Measurements from ENCODE around the gene NSF. TPM values are rescaled to one million over a fixed set of nuclear protein-coding genes. Genes with fewer than 3 reads are reported as not detected.
"Not testable (repeated sequence)": the region's sequence is repeated elsewhere in the genome, so short reads cannot be mapped to it uniquely, and the experiment has no call there.

NSF gene
- total RNA-seq, 4 donors from 2014 or later, result 28.9 to 61.9 (median 45.7) TPM

DNA sequence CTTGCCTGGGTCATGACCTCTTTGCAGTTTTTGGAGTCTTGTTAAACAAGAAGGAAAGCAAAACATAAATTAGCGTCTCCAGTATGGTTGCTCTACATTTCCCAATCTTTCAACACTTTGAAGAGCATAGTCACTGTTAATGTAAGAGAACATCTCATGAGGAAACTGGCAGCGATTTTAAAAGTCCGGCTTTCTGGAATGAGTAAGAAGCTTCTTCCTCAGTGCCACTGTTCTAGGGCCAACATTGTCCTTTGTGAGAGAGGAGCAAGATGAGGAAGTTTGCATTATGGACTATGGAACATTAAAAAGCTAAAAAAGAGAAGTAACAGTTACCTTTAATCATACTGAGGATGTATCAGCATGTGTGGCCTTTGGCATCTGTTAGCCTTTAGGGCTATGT lies 154.9 kb downstream of the NSF start:
- H3K27ac ChIP-seq, result no peak overlapping the region
- 88 to 94% methylated on average over 3 of the region's 3 CpGs for WGBS, 2 donors
- DNase-seq, result no peak
- intact Hi-C loops (cut with DNase I), result no loop called here
- H3K4me3 ChIP-seq (replicated peaks in 1 of 3), result no peak overlapping the region
- no peaks in the 10 kb centered on the region for H3K9me3 ChIP-seq
- H3K27me3 ChIP-seq, result no peaks in the 10 kb centered on the region
- no peaks in the 10 kb centered on the region for H3K4me1 ChIP-seq
- TF ChIP-seq POLR2A (IDR thresholded peaks at IDR 0.05), result no peak
- TF ChIP-seq, protein P1, sequence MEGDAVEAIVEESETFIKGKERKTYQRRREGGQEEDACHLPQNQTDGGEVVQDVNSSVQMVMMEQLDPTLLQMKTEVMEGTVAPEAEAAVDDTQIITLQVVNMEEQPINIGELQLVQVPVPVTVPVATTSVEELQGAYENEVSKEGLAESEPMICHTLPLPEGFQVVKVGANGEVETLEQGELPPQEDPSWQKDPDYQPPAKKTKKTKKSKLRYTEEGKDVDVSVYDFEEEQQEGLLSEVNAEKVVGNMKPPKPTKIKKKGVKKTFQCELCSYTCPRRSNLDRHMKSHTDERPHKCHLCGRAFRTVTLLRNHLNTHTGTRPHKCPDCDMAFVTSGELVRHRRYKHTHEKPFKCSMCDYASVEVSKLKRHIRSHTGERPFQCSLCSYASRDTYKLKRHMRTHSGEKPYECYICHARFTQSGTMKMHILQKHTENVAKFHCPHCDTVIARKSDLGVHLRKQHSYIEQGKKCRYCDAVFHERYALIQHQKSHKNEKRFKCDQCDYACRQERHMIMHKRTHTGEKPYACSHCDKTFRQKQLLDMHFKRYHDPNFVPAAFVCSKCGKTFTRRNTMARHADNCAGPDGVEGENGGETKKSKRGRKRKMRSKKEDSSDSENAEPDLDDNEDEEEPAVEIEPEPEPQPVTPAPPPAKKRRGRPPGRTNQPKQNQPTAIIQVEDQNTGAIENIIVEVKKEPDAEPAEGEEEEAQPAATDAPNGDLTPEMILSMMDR (IDR thresholded peaks at IDR 0.05), result no peak
- no peaks in the 10 kb centered on the region for H3K36me3 ChIP-seq

GRCh38 chr17:46751425-46751824 lies 161.0 kb downstream of the NSF start:
- peaks cover 13 to 15% of the 10 kb centered on the region in 2 donors for H3K36me3 ChIP-seq
- DNase-seq, result no peak
- 95 to 98% methylated on average over 4 of the region's 4 CpGs for WGBS, 2 donors
- TF ChIP-seq POLR2A (IDR thresholded peaks at IDR 0.05), result no peak
- TF ChIP-seq, protein P1 (IDR thresholded peaks at IDR 0.05), result no peak
- H3K27me3 ChIP-seq, result no peaks in the 10 kb centered on the region
- no peak overlapping the region for H3K4me3 ChIP-seq (replicated peaks in 1 of 3)
- H3K27ac ChIP-seq, result no peak overlapping the region
- intact Hi-C loops (cut with DNase I), result no loop called here
- no peaks in the 10 kb centered on the region for H3K4me1 ChIP-seq
- no peaks in the 10 kb centered on the region for H3K9me3 ChIP-seq

DNA sequence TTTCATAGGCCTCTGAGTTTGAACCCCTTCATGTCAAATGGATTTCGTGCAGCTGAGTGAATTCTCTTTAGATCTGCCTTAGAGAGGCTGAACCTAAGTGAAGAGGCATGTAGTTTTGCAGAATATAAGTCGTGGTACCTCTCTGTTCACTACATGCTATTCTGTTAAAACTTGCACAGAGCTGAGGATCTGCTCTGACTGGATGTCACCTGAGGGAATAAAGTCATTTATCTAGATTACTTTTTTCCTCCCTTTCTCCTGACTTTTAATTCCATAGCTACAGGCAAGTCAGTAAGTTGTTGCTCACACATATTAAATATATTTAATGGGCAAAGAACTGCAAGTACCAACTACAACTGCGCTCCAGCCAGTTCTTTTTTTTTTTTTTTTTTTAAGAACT lies 163.3 kb downstream of the NSF start:
- H3K4me3 ChIP-seq (replicated peaks in 1 of 3), result no peak overlapping the region
- no peak for DNase-seq
- no peaks in the 10 kb centered on the region for H3K9me3 ChIP-seq
- H3K36me3 ChIP-seq, result peaks cover 13 to 15% of the 10 kb centered on the region in 2 donors
- no peaks in the 10 kb centered on the region for H3K4me1 ChIP-seq
- TF ChIP-seq POLR2A (IDR thresholded peaks at IDR 0.05), result no peak
- TF ChIP-seq, protein P1 (IDR thresholded peaks at IDR 0.05), result no peak
- H3K27ac ChIP-seq, result no peak overlapping the region
- intact Hi-C loops (cut with DNase I), result no loop called here
- no peaks in the 10 kb centered on the region for H3K27me3 ChIP-seq
- 93 to 96% methylated on average over 3 of the region's 3 CpGs for WGBS, 2 donors

DNA sequence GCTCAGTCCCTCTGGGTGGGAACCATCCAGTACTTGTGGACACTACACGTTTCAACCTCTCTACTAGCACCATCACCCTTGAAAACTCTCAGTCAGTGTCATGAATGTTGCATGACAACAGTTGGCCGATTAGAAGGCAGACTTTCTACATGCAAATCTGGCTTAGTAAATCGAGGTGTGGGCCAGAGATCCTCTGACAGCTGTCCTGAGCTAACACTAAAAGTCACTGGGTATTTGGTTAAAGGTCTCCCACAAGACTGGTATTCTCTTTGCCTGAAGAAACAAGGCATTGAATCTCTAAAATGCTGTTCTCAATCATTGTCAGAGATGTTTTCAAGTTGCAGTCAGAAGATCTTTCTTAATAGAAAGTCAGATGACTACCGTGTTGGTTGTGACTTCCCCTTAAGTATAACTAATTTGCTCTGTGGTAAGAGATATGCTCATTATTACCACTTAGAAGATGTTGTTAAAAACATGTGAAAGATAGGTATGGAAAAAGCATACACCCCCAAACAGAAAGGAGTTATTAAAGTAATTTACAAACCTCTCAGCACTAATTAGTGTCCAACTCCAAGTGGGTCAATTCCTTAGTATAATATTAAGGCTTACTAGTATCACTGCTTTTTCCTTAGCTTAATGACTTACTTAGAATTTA lies 165.7 kb downstream of the NSF start:
- no peaks in the 10 kb centered on the region for H3K9me3 ChIP-seq
- H3K36me3 ChIP-seq, result peaks cover 13 to 15% of the 10 kb centered on the region in 2 donors
- intact Hi-C loops (cut with DNase I), result no loop called here
- H3K27ac ChIP-seq, result no peak overlapping the region
- DNase-seq, result no peak
- no peaks in the 10 kb centered on the region for H3K4me1 ChIP-seq
- H3K27me3 ChIP-seq, result no peaks in the 10 kb centered on the region
- TF ChIP-seq POLR2A (IDR thresholded peaks at IDR 0.05), result no peak
- TF ChIP-seq, protein P1 (IDR thresholded peaks at IDR 0.05), result no peak
- WGBS, 2 donors, result 80 to 84% methylated on average over 4 of the region's 4 CpGs
- H3K4me3 ChIP-seq (replicated peaks in 1 of 3), result no peak overlapping the region

- WGBS, 2 donors, result 88 to 96% methylated on average over 2 of the region's 2 CpGs
- TF ChIP-seq, protein P1 (IDR thresholded peaks at IDR 0.05), result no peak
- TF ChIP-seq POLR2A (IDR thresholded peaks at IDR 0.05), result no peak
- DNase-seq, result no peak
- Histone ChIP-seq H3K9me3 (no peaks in the 10 kb centered on the region), H3K27me3 (no peaks in the 10 kb centered on the region), H3K4me1 (no peaks in the 10 kb centered on the region), H3K36me3 (peaks cover 10 to 13% of the 10 kb centered on the region in 2 donors), H3K27ac (no peak overlapping the region), H3K4me3 (replicated peaks in 1 of 3) (no peak overlapping the region)
- intact Hi-C loops (cut with DNase I), result no loop called here
Observed at GRCh38 chr17:46756861-46757260, 166.4 kb downstream of the NSF start.

DNA sequence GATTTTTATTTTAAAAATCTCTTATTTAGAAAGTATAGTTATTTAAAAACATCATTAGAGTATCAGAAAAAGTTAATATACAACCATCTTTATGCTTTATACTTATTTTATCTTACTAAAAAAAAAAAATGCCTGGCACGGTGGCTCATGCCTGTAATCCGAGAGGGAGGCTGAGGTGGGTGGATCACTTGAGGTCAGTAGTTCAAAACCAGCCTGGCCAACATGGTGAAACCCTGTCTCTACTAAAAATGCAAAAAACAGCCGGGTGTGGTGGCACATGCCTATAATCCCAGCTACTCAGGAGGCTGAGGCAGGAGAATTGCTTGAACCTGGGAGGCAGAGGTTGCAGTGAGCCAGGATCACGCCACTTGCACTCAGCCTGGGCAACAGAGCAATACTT lies 167.1 kb downstream of the NSF start:
- H3K36me3 ChIP-seq; H3K27me3 ChIP-seq; intact Hi-C loops (cut with DNase I); H3K4me1 ChIP-seq; DNase-seq; H3K27ac ChIP-seq; H3K9me3 ChIP-seq; H3K4me3 ChIP-seq (replicated peaks in 1 of 3): not testable (repeated sequence)
- 89 to 90% methylated on average over 4 of the region's 4 CpGs for WGBS, 2 donors
